Dendritic cell treated with granulocyte-macrophage colony-stimulating factor and Interleukin-4, amounts not matched to agents 40 ng/mL and 50 ng/mL, for 4 days (primary cell): ENCODE results near the gene TMEM255B.
"Not testable (repeated sequence)": the region's sequence is repeated elsewhere in the genome, so short reads cannot be mapped to it uniquely, and the experiment has no call there.

ENCODE experiments used
- H3K27ac Mint-ChIP-seq: one replicate; pipeline ENCODE4 v1.8.0; 2022; ENCODE audit warnings: mild to moderate bottlenecking, mixed read lengths
- H3K27me3 Mint-ChIP-seq: one replicate; pipeline ENCODE4 v1.8.0; 2022; ENCODE audit warnings: mild to moderate bottlenecking, mixed read lengths
- H3K36me3 Mint-ChIP-seq: one replicate; pipeline ENCODE4 v1.8.0; 2022; ENCODE audit warnings: low read depth, mixed read lengths
- H3K4me1 Mint-ChIP-seq: one replicate; pipeline ENCODE4 v1.8.0; 2022; ENCODE audit warnings: low read depth, mixed read lengths
- H3K4me3 Mint-ChIP-seq: one replicate; pipeline ENCODE4 v1.8.0; 2022; ENCODE audit warnings: mild to moderate bottlenecking, moderate library complexity, mixed read lengths
- H3K9me3 Mint-ChIP-seq: one replicate; pipeline ENCODE4 v1.8.0; 2022; ENCODE audit warnings: mixed read lengths
- intact Hi-C: fragments of 100-400 bp; cut with micrococcal nuclease; formaldehyde crosslinking; loops from one replicate; pipeline ENCODE4 v1.15.0; 2022

TMEM255B gene

DNA sequence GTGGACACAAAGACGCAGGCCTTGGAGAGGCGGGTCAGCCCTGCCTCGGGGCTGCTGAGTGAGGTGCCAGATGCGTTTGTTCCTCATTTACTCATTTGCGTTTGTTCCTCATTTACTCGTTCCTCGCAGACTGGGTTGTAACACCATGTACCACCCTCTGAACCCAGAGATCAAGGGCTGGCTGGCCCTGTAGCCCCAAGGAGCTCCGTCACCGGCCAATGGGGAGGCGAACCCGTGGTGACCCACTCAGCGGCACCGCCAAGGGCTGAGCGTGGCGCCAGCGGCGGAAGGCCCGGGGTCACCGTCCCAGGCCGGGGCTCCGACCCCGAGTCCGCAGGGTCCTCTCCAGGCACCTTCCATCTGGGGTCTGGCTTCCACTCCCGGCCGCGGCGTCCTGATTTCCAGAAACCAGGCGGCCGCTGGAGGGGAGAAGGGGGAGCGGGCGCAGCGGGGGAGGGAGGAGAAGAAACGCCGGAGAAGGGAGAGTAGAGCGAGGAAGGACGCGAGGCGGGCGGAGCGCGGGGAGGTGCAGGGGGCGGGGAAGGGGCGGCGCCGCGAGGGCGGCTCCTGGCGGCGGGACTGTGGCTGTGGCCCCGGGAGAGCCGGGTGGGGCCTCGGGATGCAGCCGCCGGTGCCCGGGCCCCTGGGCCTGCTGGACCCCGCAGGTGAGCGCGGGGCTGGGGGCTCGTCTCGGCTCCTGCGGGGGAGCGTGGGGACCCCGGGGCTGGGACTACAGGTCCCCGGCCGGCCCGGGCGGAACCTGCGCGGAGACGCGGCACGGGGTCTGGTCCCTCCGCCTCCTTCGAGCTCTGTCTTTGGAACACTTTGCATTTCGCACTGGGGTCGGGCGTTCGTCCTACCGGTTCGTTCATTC, at the start of gene TMEM255B:
TMEM255B (plus strand) TSS at position 576 of the 874 bp plus-strand sequence; CDS start at position 620, 44 bp downstream.
- H3K36me3 Mint-ChIP-seq: peaks cover 7% of the 10 kb centered on the region
- H3K27ac Mint-ChIP-seq: peak within 1 kb of the TSS; percentile 82
- peaks cover 41% of the 10 kb centered on the region for H3K4me1 Mint-ChIP-seq
- intact Hi-C loops: loop anchor here (2.0 kb wide), 1 partner anchor 16 kb away; no protein-coding TSS in a partner anchor
- H3K4me3 Mint-ChIP-seq: peak within 1 kb of the TSS; percentile 86
- no peaks in the 10 kb centered on the region for H3K9me3 Mint-ChIP-seq
- peaks cover 50% of the 10 kb centered on the region for H3K27me3 Mint-ChIP-seq

DNA sequence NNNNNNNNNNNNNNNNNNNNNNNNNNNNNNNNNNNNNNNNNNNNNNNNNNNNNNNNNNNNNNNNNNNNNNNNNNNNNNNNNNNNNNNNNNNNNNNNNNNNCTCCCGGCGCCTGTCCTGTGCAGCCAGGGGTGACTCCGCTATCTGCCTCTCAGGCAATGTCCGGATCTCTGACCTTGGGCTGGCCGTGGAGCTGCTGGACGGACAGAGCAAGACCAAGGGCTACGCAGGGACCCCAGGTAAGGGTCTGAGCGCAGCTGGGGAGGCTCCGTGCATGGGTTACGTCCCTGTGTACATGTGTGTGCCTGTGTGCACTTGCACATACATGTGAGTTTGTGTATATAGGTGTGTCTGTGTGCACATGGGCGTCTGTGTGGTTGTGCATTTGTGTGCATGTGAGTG, 36.1 kb upstream of the TMEM255B start:
- intact Hi-C loops: no loop called here
- Mint-ChIP-seq H3K4me3 (no peak overlapping the region), H3K4me1 (peaks cover 7% of the 10 kb centered on the region), H3K9me3 (no peaks in the 10 kb centered on the region), H3K27me3 (peaks cover 17% of the 10 kb centered on the region), H3K27ac (no peak overlapping the region), H3K36me3 (no peaks in the 10 kb centered on the region)

DNA sequence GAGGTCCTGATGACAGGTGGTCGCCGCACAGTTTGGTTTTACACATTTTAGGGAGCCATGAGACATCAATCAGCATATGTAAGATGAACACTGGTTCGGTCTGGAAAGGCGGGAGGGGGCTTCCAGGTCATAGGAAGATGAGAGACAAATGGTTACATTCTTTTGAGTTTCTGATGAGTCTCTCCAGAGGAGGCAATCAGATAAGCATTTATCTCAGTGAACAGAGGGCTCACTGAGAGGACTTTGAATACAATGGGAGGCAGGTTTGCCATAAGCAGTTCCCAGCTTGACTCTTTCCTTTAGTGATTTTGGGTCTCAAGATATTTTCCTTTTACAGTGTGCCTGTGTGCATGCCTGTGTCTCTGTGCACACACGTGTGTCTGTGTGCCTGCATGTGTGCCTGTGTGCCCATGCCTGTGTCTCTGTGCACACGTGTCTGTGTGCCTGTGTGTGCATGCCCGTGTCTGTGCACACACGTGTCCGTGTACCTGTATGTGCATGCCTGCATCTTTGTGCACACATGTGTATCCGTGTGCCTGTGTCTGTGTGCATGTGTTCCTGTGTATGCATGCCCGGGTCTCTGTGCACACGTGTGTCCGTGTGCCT, 35.5 kb upstream of the TMEM255B start:
- no peaks in the 10 kb centered on the region for H3K36me3 Mint-ChIP-seq
- intact Hi-C loops: no loop called here
- no peaks in the 10 kb centered on the region for H3K9me3 Mint-ChIP-seq
- no peak overlapping the region for H3K27ac Mint-ChIP-seq
- H3K4me3 Mint-ChIP-seq: no peak overlapping the region
- H3K27me3 Mint-ChIP-seq: peaks cover 20% of the 10 kb centered on the region
- H3K4me1 Mint-ChIP-seq: peaks cover 7% of the 10 kb centered on the region

DNA sequence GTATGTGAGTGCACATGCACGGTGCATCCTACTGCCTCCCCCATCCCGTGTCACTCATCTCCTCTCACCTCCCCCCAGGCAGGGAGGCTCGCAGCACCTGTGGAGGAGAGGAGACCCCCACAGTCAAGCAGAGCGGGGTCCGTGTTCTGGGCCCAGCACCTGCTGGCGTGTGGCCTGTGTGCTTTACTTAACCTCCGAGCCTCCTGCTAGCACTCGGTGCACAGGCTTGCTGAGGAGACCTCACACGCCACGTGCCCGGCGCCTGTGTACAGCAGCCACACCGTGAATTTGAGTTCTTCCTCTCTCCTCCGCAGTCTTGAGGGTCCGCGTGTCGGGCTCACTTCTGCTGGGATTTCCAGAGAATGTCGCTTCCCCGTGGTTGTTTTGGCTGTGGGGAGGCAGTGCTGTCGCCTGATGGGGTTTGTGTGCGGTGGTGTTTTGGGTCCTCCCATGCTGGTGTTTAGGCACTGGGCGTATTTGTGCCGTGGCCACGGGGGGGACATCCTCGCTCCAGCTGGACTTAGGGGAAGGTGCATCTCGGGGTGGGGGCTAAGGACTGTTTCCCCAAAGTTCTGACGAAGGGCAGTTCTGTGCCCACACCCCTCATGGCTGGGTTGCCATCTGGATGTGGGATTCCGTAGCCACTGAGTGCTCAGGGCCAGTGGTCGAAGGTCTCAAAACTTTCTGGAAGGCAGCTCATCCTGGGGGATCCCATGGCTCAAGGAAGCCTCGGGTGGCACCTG, 34.8 kb upstream of the TMEM255B start:
- intact Hi-C loops: no loop called here
- no peaks in the 10 kb centered on the region for H3K9me3 Mint-ChIP-seq
- peak overlapping the region; percentile 68 for H3K4me3 Mint-ChIP-seq
- H3K36me3 Mint-ChIP-seq: no peaks in the 10 kb centered on the region
- peak overlapping the region; percentile 51 for H3K27ac Mint-ChIP-seq
- peaks cover 7% of the 10 kb centered on the region for H3K4me1 Mint-ChIP-seq
- H3K27me3 Mint-ChIP-seq: peaks cover 27% of the 10 kb centered on the region

DNA sequence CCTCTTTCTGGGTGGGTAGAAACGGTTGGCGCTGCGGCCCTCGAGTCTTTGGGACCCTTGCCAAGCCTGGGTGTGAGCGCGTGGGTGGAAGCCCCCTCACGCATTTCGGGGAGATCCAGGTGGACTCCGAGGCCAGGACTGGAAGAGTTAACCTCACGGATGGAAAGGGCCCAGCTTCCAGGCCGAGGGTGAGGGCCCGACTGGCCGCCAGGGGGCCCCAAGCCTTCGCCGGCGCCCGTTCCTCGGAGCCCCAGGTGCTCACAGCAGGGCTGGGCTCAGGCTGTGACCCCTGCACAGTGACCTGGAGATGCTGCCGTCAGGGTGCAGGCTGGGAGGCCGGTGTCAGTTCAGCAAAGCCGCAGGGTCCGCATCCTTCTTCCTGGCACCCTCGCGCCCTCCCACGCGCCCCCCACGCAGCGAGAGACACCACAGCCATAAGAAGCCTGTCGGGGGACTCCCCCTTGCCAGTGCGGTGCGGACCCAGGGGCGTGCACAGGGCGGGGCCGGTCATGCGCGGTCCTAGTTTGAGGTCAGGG, 34.2 kb upstream of the TMEM255B start:
- peaks cover 34% of the 10 kb centered on the region for H3K27me3 Mint-ChIP-seq
- H3K9me3 Mint-ChIP-seq: no peaks in the 10 kb centered on the region
- intact Hi-C loops: no loop called here
- H3K4me1 Mint-ChIP-seq: peaks cover 7% of the 10 kb centered on the region
- no peaks in the 10 kb centered on the region for H3K36me3 Mint-ChIP-seq
- H3K4me3 Mint-ChIP-seq: peak overlapping the region; percentile 68
- peak overlapping the region; percentile 51 for H3K27ac Mint-ChIP-seq

DNA sequence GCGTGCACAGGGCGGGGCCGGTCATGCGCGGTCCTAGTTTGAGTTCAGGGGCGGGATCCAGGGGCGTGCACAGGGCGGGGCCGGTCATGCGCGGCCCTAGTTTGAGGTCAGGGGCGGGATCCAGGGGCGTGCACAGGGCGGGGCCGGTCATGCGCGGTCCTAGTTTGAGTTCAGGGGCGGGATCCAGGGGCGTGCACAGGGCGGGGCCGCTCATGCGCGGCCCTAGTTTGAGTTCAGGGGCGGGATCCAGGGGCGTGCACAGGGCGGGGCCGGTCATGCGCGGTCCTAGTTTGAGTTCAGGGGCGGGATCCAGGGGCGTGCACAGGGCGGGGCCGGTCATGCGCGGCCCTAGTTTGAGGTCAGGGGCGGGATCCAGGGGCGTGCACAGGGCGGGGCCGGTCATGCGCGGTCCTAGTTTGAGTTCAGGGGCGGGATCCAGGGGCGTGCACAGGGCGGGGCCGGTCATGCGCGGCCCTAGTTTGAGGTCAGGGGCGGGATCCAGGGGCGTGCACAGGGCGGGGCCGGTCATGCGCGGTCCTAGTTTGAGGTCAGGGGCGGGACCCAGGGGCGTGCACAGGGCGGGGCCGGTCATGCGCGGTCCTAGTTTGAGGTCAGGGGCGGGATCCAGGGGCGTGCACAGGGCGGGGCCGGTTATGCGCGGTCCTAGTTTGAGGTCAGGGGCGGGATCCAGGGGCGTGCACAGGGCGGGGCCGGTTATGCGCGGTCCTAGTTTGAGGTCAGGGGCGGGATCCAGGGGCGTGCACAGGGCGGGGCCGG, 33.5 kb upstream of the TMEM255B start:
- peak overlapping the region; percentile 51 for H3K27ac Mint-ChIP-seq
- H3K4me1 Mint-ChIP-seq, H3K4me3 Mint-ChIP-seq, H3K9me3 Mint-ChIP-seq, intact Hi-C loops, H3K36me3 Mint-ChIP-seq: not testable (repeated sequence)
- peaks cover 40% of the 10 kb centered on the region for H3K27me3 Mint-ChIP-seq

DNA sequence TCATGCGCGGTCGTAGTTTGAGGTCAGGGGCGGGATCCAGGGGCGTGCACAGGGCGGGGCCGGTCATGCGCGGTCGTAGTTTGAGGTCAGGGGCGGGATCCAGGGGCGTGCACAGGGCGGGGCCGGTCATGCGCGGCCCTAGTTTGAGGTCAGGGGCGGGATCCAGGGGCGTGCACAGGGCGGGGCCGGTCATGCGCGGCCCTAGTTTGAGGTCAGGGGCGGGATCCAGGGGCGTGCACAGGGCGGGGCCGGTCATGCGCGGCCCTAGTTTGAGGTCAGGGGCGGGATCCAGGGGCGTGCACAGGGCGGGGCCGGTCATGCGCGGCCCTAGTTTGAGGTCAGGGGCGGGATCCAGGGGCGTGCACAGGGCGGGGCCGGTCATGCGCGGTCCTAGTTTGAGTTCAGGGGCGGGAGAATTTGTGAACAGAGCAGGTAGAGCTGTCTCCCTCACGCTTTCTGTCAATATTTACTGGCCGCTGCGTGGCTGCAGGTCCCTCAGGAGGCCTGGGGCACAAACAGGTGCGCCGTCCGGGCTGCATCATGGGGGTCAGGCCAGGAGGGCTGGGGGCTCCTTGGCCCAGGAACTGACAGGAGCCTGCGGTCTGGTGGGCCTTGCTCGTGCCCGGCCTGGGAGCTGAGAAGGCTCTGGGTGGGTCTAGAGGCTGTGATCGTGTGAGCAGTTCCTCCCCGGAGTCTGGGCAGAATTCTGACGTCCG, 32.8 kb upstream of the TMEM255B start:
- H3K36me3 Mint-ChIP-seq, H3K9me3 Mint-ChIP-seq, intact Hi-C loops, H3K4me1 Mint-ChIP-seq: not testable (repeated sequence)
- Mint-ChIP-seq H3K27me3 (peaks cover 48% of the 10 kb centered on the region), H3K4me3 (peak overlapping the region; percentile 45), H3K27ac (peak overlapping the region; percentile 56)

DNA sequence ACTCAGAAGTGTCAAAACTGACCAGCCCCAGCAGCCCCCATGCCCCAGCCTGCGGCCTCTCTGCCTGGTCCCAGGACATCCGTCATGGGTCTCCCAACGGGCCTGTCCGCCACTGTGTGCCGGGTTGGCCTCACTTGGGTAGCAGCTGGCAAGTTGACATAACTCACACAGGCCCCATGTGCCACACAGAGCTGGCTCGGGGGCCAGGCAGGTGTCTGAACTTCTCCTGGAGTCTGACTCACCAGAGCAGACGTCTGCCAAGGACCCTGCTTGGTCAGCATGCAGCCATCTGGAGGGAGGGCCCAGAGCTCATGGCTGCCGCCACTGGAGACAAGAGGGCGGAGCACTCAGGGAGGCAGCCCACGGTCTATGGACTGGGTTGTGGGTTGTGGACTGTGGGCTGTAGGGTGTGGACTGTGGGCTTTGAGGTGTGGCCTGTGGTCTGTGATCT, 32.0 kb upstream of the TMEM255B start:
- no peak overlapping the region for H3K27ac Mint-ChIP-seq

DNA sequence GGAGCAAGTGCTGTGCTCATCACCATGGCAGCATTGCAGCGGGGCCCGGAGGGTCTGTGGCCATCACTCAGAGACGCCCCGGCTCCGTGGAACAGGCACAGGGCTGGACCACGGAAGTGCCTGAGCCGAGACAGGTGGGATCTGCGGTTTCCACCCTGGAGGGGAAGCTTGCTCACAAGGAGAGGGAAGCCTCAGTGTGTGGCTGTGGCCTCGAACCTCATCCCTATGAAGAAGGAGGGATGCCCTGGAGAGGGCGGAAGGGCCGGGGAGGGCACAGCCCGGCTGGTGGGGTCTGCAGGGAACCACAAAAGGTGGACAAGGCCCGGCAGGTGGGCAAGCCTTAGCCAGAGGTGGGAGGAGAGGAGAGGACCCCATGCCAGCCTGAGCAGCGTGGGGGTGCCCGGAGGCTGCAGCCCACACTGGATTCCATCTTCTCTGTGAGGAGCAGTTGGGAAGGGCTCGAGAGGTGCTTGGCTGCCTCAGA, 30.4 kb upstream of the TMEM255B start:
- intact Hi-C loops: no loop called here
- H3K36me3 Mint-ChIP-seq: no peaks in the 10 kb centered on the region
- H3K4me3 Mint-ChIP-seq: no peak overlapping the region
- H3K27ac Mint-ChIP-seq: no peak overlapping the region
- peaks cover 60% of the 10 kb centered on the region for H3K27me3 Mint-ChIP-seq
- no peaks in the 10 kb centered on the region for H3K9me3 Mint-ChIP-seq
- H3K4me1 Mint-ChIP-seq: peaks cover 21% of the 10 kb centered on the region

More for the DNA sequence above, 32.0 kb upstream of the TMEM255B start:
- Mint-ChIP-seq H3K4me1 (peaks cover 10% of the 10 kb centered on the region), H3K4me3 (no peak overlapping the region), H3K9me3 (no peaks in the 10 kb centered on the region), H3K36me3 (no peaks in the 10 kb centered on the region), H3K27me3 (peaks cover 55% of the 10 kb centered on the region)
- intact Hi-C loops: no loop called here

DNA sequence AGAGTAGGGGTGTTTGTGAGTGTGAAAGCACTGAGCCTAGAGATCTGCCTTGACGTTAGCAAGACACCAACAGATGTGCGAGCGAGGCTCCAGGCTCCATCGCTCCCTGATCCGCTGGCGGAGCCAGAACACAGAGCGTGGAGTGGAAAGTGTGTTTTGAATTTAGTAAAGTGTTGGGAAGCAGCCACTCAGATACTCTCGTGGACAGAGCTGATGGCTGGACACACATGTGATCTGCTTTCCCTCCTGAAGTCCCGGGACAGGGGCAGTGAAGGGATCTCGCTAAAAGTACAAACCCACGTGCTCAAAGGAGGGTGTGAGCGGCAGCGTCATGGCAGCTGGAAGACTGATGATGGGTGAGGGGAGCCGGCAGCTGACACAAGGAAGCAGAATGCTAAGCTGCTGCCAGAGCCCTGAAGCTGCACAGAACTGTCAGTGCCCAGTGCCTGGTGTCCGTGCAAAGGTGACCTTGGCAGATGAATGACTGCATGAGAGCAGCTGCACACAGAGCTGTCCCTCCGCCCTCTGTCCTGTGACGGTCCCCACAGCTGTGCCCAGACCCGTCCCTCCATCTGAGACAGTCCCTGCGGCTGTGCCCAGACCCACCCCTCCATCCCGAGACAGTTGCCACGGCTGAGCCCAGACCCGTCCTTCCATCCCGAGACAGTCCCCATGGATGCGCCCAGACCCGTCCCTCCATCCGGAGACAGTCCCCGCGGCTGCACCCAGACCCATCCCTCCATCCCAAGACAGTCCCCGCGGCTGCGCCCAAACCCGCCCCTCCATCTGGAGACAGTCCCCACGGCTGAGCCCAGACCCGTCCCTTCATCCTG, 29.6 kb upstream of the TMEM255B start:
- no peaks in the 10 kb centered on the region for H3K9me3 Mint-ChIP-seq
- peaks cover 18% of the 10 kb centered on the region for H3K4me1 Mint-ChIP-seq
- H3K36me3 Mint-ChIP-seq: no peaks in the 10 kb centered on the region
- intact Hi-C loops: no loop called here
- H3K27me3 Mint-ChIP-seq: peaks cover 56% of the 10 kb centered on the region
- no peak overlapping the region for H3K4me3 Mint-ChIP-seq
- no peak overlapping the region for H3K27ac Mint-ChIP-seq

DNA sequence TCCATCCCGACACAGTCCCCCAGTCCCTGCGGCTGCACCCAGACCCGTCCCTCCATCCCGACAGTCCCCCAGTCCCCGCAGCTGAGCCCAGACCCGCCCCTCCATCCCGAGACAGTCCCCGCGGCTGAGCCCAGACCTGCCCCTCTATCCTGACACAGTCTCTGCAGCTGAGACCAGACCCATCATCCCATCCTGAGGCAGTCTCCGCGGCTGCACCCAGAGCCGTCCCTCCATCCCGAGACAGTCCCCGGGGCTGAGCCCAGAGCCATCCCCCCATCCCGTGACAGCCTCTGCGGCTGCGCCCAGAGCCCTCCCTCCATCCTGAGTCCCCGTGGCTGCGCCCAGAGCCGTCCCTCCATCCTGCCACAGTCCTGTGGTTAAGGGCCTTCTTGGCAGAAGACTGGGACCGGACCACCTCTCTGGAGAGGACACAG, 28.8 kb upstream of the TMEM255B start:
- Mint-ChIP-seq H3K4me3 (no peak overlapping the region), H3K36me3 (no peaks in the 10 kb centered on the region), H3K27me3 (peaks cover 59% of the 10 kb centered on the region), H3K4me1 (peaks cover 14% of the 10 kb centered on the region), H3K9me3 (no peaks in the 10 kb centered on the region), H3K27ac (no peak overlapping the region)
- intact Hi-C loops: no loop called here

DNA sequence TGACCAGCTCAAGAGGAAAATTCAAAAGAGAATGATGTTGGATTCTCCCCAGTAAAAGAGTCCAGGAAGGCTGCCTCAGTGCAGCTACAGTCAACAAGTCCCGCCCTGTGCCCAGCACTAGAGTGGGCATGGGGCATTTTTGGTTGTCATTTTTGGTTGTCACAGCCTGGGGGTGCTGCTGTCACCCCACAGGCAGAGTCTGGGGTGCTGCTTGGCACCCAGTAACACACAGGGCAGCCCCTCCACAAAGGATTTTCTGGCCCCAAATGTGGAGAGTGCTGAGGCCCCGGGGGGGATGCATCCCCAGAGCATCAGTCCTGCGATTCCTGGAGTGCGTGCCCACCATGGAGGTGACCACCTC, 28.2 kb upstream of the TMEM255B start:
- Mint-ChIP-seq H3K4me1 (peaks cover 14% of the 10 kb centered on the region), H3K27me3 (peaks cover 59% of the 10 kb centered on the region), H3K9me3 (no peaks in the 10 kb centered on the region), H3K4me3 (no peak overlapping the region), H3K27ac (no peak overlapping the region), H3K36me3 (no peaks in the 10 kb centered on the region)
- intact Hi-C loops: no loop called here
